A549 (cell line): ENCODE results near the gene RFX1. TPM values are rescaled to one million over a fixed set of nuclear protein-coding genes. Genes with fewer than 3 reads are reported as not detected.
"Not testable (repeated sequence)": the region's sequence is repeated elsewhere in the genome, so short reads cannot be mapped to it uniquely, and the experiment has no call there.

Source experiments
- ATAC-seq, 2 experiments: fragments of 200-7000 bp in 1 of 2; fragments of >200 bp in 1 of 2; cut with Nextera tagmentation in 1 of 2; cut with Tn5 transposase in 1 of 2; 3 replicates each; pipeline versions ENCODE4 v1.8.0 to v1.9.1; 2018 to 2020; ENCODE audit warnings: mild to moderate bottlenecking in 1 of 2, moderate library complexity in 1 of 2
- CTCF ChIA-PET: fragments of 300-600 bp; sonication (Branson Sonifier 250); formaldehyde crosslinking; extraction: SDS; loops from one replicate; lab custom pipeline; 2021; ENCODE audit warnings: antibody characterized with exemption, inconsistent platforms; lab: Yijun Ruan, JAX
- POLR2A ChIA-PET: fragments of 350-600 bp; formaldehyde crosslinking; extraction: SDS; loops from one replicate; lab custom pipeline; 2021; ENCODE audit warnings: antibody characterized with exemption, inconsistent platforms; lab: Yijun Ruan, JAX
- DNase-seq, 2 experiments: peaks; one replicate each; pipeline versions ENCODE4 v3.0.0 to v3.0.0-alpha.2; 2011 to 2016; ENCODE audit warnings: low read depth in 1 of 2, low spot score in 1 of 2
- FAIRE-seq: peaks from 2 replicates; lab custom pipeline; 2011; peaks lifted over from hg19 to GRCh38; lab: Jason Lieb, UNC
- H3K27ac ChIP-seq, 2 experiments: fragments of >200 bp; sonication (Bioruptor Twin); formaldehyde crosslinking; 3 replicates each; pipeline ENCODE4 v1.5.1; 2016 to 2017
- H3K4me1 ChIP-seq: fragments of >200 bp; sonication (Bioruptor Twin); formaldehyde crosslinking; 3 replicates; pipeline ENCODE4 v1.6.1; 2016
- H3K4me2 ChIP-seq: fragments of >200 bp; sonication (Bioruptor Twin); formaldehyde crosslinking; 3 replicates; pipeline ENCODE4 v1.6.1; 2016
- H3K4me3 ChIP-seq: fragments of >200 bp; sonication (Bioruptor Twin); formaldehyde crosslinking; 3 replicates; pipeline ENCODE4 v1.5.1; 2016
- H3K9me3 ChIP-seq: fragments of >200 bp; sonication (Bioruptor Twin); formaldehyde crosslinking; 3 replicates; pipeline ENCODE4 v1.6.1; 2016
- CEBPB ChIP-seq, 2 experiments: fragments of >200 bp in 1 of 2; sonication (Bioruptor Twin) in 1 of 2; formaldehyde crosslinking in 1 of 2; IDR thresholded peaks; 2 replicates each; pipeline ENCODE4 v1.6.1; 2012 to 2016
- CTCF ChIP-seq: fragments of >200 bp; sonication (Bioruptor Twin); formaldehyde crosslinking; IDR thresholded peaks from 3 replicates; pipeline ENCODE4 v1.5.1; 2016
- JUNB ChIP-seq: fragments of >200 bp; sonication (Bioruptor Twin); formaldehyde crosslinking; IDR thresholded peaks from 2 replicates; pipeline ENCODE4 v1.6.1; 2016
- MAZ ChIP-seq: fragments of 150-350 bp; IDR thresholded peaks from 2 replicates; pipeline ENCODE4 v1.6.1; 2014; ENCODE audit warnings: antibody characterized with exemption, low read depth, low read length, borderline replicate concordance
- MYC ChIP-seq: IDR thresholded peaks from 2 replicates; pipeline ENCODE4 v1.6.1; 2012; ENCODE audit warnings: mild to moderate bottlenecking, inconsistent platforms, low read length, improper control_type of control experiment, borderline replicate concordance
- PHF8 ChIP-seq: fragments of 200-600 bp; sonication (generic); IDR thresholded peaks from 2 replicates; pipeline ENCODE4 v1.6.1; 2016; ENCODE audit warnings: low read depth, mild to moderate bottlenecking, antibody characterized with exemption, moderate library complexity, borderline replicate concordance
- RAD21 ChIP-seq, 2 experiments: fragments of >200 bp in 1 of 2; sonication (Bioruptor Twin) in 1 of 2; formaldehyde crosslinking in 1 of 2; IDR thresholded peaks in 1 of 2; conservative IDR thresholded peaks in 1 of 2; 2 replicates in 1 of 2; 3 replicates in 1 of 2; pipeline ENCODE4 v1.6.1; 2012 to 2018; ENCODE audit warnings: inconsistent platforms in 1 of 2
- RCOR1 ChIP-seq: fragments of 150-350 bp; IDR thresholded peaks from 2 replicates; pipeline ENCODE4 v1.6.1; 2014; ENCODE audit warnings: antibody characterized with exemption, low read length, low read depth
- SMC3 ChIP-seq: fragments of >200 bp; sonication (Bioruptor Twin); formaldehyde crosslinking; IDR thresholded peaks from 3 replicates; pipeline ENCODE4 v1.6.1; 2018; ENCODE audit warnings: inconsistent platforms
- TP53 ChIP-seq: fragments of 250-450 bp; sonication (Bioruptor Pico); IDR thresholded peaks from 2 replicates; pipeline ENCODE4 v1.5.0; 2021; ENCODE audit warnings: mild to moderate bottlenecking, moderate library complexity
- ZC3H11A ChIP-seq: fragments of 450-650 bp; IDR thresholded peaks from 2 replicates; pipeline ENCODE4 v1.6.1; 2014; ENCODE audit warnings: antibody characterized with exemption, mild to moderate bottlenecking
- WGBS: methylation state at CpG from one replicate; pipeline ENCODE4 v1.1.6; 2017; ENCODE audit errors: missing lambda C conversion rate; 5-methylcytosine and 5-hydroxymethylcytosine counted together
- polyA plus RNA-seq, 4 experiments: library from polyadenylated mRNA; depleted of rRNA in 3 of 4; stranded (reverse); fragments of >200 nt; fragmentation: RNase III in 1 of 4; extraction: RNeasy Plus Mini Kit Qiagen cat#74134 plus additional on column Dnase treatment in 1 of 4; gene quantifications; 2 replicates in 3 of 4; 3 replicates in 1 of 4; pipeline ENCODE4 v1.2.3, GENCODE V29; 2011 to 2017
- TF ChIP-seq, protein P1 (sequence below): IDR thresholded peaks from 2 replicates; pipeline ENCODE4 v1.6.1; 2012; ENCODE audit warnings: low read depth, borderline replicate concordance
- TF ChIP-seq, protein P2 (sequence below): fragments of 150-350 bp; IDR thresholded peaks from 2 replicates; pipeline ENCODE4 v1.6.1; 2014; ENCODE audit warnings: low read depth, mild to moderate bottlenecking, low read length
- TF ChIP-seq, protein P3 (sequence below): fragments of >200 bp; sonication (Bioruptor Twin); formaldehyde crosslinking; IDR thresholded peaks from 3 replicates; pipeline ENCODE4 v1.6.1; 2016

The RFX1 gene
- polyA plus RNA-seq, 2 of the 4 experiments (the other 2 are of a cell fraction): 0.57 to 5.4 TPM

- no peak for FAIRE-seq
- Histone ChIP-seq H3K4me2 (no peak overlapping the region), H3K27ac (no peak overlapping the region), H3K4me3 (no peak overlapping the region), H3K4me1 (no peaks in the 10 kb centered on the region), H3K9me3 (0 out of 3 replicates have a peak, but pooled peaks cover 3% of the 10 kb centered on the region)
- POLR2A ChIA-PET: no interaction called here
- peak in 1 of 2 experiments; percentile 69; a peak in 3 of 6 replicates for ATAC-seq
- 83% methylated on average over 7 of the region's 8 CpGs for WGBS
- peak; percentile 44 to 54 for DNase-seq
- CTCF ChIA-PET: interaction anchor here (0.8 to 4.3 kb wide), 8 partner anchors 10 to 41 kb away, joined by 3 to 33 read pairs (median 4); partner anchors contain the start of genes IL27RA and MISP3
- TF ChIP-seq MYC (no peak), RAD21 (conservative IDR thresholded peaks at IDR 0.05 in 1 of 2, IDR thresholded peaks at IDR 0.05 in 1 of 2) (peak in 1 of 2 experiments; percentile 24; a peak in 1 of 5 replicates), CEBPB (IDR thresholded peaks at IDR 0.05) (no peak), PHF8 (no peak), CTCF (peak; percentile 30), RCOR1 (no peak), SMC3 (no peak), JUNB (no peak), MAZ (no peak), ZC3H11A (no peak), TP53 (CRISPR knock-in tag) (no peak)
- TF ChIP-seq, protein P1, sequence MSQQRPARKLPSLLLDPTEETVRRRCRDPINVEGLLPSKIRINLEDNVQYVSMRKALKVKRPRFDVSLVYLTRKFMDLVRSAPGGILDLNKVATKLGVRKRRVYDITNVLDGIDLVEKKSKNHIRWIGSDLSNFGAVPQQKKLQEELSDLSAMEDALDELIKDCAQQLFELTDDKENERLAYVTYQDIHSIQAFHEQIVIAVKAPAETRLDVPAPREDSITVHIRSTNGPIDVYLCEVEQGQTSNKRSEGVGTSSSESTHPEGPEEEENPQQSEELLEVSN: no peak
- TF ChIP-seq, protein P2, sequence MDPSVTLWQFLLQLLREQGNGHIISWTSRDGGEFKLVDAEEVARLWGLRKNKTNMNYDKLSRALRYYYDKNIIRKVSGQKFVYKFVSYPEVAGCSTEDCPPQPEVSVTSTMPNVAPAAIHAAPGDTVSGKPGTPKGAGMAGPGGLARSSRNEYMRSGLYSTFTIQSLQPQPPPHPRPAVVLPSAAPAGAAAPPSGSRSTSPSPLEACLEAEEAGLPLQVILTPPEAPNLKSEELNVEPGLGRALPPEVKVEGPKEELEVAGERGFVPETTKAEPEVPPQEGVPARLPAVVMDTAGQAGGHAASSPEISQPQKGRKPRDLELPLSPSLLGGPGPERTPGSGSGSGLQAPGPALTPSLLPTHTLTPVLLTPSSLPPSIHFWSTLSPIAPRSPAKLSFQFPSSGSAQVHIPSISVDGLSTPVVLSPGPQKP: no peak
- TF ChIP-seq, protein P3, sequence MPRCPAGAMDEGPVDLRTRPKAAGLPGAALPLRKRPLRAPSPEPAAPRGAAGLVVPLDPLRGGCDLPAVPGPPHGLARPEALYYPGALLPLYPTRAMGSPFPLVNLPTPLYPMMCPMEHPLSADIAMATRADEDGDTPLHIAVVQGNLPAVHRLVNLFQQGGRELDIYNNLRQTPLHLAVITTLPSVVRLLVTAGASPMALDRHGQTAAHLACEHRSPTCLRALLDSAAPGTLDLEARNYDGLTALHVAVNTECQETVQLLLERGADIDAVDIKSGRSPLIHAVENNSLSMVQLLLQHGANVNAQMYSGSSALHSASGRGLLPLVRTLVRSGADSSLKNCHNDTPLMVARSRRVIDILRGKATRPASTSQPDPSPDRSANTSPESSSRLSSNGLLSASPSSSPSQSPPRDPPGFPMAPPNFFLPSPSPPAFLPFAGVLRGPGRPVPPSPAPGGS: no peak
These were observed 42.5 kb upstream of the RFX1 start for GRCh38 chr19:14048443-14049153.

GRCh38 chr19:14047866-14048265, 41.7 kb upstream of the RFX1 start:
- POLR2A ChIA-PET, FAIRE-seq, ATAC-seq, DNase-seq, H3K4me1 ChIP-seq, H3K4me2 ChIP-seq, H3K4me3 ChIP-seq, H3K27ac ChIP-seq, H3K9me3 ChIP-seq: not testable (repeated sequence)
- over 99% methylated on average over 10 of the region's 10 CpGs for WGBS
- CTCF ChIA-PET: interaction anchor here (0.6 to 4.3 kb wide), 9 partner anchors 11 to 459 kb away, joined by 3 to 33 read pairs (median 3); partner anchors contain the start of genes IL27RA and MISP3
